Activated CD4-positive, alpha-beta T cell treated with anti-CD3 and anti-CD28 coated beads, Interleukin-2, amount 50 U/mL, for 48 hours (primary cell): Measurements from ENCODE around the gene ACRBP.

Source experiments
- DNase-seq, 2 experiments: peaks; one replicate each; pipeline ENCODE4 v3.0.0-alpha.2; 2020

Gene ACRBP

DNA sequence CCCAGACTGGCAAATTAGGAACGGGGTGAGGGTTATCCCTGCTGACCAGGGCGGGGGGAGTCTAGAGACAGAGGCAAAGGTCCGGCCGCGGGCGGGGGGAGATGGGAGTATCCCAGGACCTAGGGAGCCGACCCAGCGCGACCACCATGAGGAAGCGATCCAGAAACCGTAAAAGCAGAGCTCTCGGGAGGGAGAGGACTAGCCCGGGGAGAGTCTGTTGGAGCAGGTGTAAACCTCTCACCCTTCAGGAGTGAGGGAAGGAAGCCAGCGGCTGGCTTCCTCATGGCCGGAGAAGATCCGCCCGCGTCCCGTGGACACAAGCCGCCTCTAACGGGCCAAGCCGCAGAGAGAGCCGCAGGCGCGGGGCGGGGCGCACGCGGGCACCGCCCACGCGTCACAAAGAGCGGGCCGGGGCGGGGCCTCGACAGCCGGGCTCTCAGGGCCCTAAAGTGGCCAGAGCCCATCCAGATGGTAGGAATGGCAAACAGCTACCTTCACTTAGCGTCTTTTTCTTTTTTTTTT lies at the start of gene ACRBP:
Gene ACRBP, minus strand, starts transcription at position 350 of the 522 bp plus-strand sequence. Its CDS starts 66 bp downstream, at position 284.
- DNase-seq, result peak in 1 of 2 experiments; percentile 42

DNA sequence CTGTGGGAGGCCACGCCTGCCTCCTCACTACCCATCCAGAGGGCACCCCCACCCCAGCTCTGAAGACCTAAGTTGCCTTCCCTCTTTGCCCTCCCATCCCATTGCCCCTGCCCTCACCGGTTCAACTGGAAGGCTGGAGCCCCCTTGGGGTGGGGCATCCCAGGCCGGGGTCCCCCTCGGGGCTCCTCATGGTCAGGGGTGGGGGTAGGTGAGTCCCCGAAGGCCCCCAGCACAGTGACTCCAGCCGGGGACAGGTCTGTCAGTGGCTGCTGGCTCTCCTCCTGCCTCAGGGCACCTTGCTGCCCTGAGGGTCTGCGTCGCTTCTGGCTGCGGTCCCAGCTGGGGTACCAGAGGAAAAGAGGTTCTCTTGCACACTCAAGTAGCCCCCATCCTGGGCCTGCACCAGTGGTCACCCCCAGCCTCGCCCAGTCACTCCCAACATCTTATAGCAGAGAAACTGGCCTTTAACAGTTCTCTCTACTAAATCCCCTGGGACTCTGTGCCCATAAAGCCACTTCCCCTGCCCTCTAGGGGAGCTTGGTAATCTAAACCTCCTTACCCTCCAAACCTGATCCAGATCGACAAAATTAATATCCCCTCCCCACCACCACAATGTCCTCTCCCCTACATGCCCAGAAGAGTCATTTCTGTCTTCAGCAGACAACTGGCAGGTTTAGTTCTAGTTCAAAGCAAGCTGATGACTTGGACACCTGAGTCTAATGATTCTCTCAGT lies 48.2 kb upstream of the ACRBP start:
- DNase-seq, result no peak

DNA sequence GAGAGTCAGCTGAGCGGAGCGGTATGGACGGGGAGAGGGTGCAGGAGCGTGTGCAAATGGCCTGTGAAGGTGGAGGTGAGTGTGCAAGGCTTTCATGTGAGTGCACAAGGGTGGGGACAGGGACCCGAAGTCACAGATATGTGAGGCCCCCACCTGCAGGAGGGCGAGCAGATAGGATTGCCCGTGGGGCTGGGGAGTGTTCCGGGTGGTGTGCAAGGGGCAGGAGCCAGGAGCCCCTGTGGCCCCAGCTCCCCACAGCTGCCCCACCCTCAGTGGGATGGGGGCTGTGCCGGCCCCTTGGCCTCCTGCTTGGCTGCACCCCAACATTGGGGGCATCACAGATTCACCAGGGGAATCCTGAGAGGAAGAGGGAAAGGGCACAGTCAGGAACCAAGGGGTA lies 47.5 kb upstream of the ACRBP start:
- no peak for DNase-seq

DNA sequence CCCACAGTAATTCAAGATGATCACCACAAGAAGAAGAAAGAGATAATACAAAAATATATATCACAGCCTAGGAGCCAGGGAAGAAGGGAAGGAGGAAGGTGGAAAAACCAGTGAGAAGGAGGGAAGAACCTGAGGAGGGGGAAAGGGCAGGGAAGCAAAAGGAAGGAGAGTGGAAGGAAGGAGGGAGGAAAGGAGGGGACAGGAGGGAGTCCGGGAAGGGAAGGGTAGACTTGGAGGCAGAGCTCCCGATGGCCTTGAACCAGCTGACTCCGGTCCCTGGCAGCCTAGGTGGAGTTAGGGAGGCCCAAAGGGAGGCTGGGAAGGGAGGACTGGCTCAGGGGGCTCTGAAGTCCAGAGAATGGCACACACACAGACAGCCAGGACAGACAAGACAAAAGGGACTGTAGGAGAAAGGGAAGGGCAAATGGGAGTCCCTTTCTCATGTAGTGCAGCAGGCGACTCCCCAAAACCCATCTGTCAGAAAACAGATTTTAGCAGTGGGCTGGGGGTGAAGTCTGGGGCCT lies 46.7 kb upstream of the ACRBP start:
- no peak for DNase-seq

DNA sequence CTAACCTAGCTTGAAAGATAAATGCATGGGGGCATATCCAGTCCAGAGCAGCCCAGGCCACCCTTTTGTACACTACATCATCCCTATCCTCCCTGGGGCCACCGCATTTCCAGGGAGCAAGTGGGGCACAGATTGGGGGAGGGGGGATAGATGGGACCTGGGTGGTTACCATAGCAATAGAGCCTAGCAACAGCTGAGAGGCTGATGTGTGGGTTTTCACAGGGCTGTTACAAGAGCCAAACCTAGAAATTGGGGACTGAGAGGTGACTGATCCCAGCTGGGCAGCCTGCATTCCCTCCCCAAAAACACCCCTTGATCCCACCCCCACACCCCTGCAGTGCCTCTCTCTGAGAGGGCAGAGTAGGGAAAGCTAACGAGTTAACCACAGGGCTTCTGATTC lies 45.7 kb upstream of the ACRBP start:
- no peak for DNase-seq

DNA sequence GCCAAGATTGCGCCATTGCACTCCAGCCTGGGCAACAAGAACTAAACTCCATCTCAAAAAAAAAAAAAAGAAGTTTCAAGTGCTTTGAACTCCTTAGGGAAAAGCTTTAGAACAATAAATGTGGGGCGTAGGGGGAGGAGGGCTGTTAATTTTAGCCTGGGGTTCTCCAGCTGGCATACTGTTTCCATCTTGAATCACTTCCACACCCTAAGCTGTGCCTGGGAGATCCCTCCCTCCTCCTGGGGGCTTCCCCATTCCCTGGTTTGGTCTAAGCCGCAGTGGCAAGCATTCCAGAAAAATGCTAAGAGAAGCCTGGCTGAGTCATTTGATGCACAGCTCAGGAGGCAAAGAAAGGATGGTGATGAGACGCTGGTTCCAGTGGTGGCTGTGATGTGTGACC lies 44.2 kb upstream of the ACRBP start:
- DNase-seq, result no peak

DNA sequence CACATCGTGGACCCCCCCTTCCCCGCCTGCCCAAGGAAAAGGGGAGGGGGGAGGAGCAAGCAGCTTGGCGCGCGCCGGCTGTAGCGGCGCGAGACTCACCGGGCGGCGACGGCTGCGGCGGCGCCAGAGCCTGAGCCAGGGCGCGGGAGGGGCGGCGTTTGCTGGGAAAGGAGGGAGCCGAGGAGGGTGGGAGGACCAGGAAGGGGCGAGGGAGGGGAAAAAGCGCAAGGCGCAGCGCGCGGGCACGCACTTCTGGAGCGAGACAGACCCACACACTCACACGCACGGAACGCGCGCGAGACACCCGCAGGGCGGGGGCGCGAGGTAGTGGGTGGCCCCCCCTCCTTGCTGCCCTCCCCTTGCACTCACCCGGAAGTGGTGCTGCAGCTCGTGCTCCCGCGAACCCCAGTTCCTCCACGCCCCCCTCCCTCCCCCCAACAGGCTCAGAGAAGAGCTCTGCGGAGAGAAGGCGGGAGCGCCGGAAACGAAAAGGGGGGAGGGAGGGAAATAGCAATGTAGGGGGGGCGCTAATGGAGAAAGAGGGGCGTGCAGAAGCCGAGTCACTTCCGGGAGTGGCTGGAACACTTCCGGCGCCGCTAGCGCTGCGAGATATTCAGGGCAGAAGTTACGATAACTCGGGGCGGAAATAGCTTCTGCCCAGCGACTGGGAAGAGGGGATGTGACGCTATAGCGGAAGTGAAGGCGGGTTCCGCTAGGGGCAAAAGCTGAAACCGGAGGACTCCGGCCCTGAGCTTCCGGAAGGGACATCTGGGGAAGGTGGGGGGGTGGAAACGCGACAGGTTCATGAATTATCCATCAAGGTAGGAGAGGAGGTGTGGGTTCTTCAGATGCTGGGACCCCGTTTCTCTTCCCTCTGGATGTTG lies 42.0 kb upstream of the ACRBP start, which contains the start of gene ZNF384:
Gene ZNF384, minus strand, starts transcription at position 377 of the 884 bp plus-strand sequence. CDS start 9,855 bp downstream, outside the sequence.
- peak; percentile 92 to 94 for DNase-seq

DNA sequence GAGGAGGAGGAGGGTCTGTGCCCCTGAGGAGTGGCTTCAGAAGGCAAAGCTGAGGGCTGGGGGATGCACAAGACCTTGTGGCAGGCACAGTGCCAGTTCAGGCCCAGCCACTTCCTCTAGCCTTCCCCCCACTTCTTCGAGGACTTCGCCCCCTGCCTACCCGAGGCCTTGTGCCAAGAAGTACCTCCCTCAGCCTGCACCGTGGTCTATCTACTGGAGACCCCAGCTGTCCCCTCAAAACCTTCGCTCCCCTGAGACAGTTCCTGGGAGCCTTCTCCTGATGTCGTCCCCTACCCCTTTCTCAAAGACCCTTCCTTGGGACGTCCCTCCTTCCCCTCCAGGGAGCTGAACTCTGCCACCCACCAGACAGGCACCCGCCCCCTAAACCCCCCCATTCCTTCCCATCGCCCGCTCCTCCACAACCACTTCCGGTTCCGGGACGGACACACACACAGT lies 41.3 kb upstream of the ACRBP start:
- DNase-seq, result peak in 1 of 2 experiments; percentile 41

DNA sequence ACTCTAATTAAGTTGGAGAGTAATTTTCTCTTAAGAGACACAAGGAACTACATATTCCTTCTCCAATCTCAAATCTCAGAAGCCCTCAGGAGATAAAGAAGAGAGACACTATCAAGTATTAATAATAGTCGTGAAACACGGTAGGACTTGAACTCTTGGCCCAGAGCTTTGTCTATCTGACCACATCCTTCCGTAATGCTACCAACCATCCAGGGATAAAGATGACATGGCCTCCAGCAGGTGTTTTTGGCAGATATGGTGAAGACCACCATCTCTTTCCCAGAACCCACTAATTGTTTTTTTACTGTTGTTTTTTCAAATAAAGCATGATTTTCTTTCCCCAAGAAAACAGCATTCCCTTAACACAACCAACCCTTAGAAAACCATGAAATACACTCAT lies 38.6 kb upstream of the ACRBP start:
- DNase-seq, result no peak

DNA sequence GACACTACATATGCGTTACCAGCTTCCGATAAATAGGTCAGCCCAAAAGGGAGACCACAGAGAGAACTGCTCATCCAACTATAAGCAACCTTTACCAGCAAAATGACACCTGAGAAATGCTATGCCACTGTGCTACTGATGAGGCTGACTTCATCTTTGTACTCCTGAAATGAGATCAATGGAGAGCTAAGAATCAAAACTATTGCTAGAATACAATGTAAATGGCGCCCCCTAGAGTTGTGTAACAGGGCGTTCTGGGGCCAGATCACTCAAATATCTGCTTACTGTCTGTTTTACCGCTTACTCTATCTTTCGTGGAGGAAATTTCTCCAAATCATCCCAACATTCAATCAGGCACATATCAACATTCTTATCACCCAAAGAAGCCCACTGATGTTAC lies 37.4 kb upstream of the ACRBP start:
- peak; percentile 34 to 54 for DNase-seq

DNA sequence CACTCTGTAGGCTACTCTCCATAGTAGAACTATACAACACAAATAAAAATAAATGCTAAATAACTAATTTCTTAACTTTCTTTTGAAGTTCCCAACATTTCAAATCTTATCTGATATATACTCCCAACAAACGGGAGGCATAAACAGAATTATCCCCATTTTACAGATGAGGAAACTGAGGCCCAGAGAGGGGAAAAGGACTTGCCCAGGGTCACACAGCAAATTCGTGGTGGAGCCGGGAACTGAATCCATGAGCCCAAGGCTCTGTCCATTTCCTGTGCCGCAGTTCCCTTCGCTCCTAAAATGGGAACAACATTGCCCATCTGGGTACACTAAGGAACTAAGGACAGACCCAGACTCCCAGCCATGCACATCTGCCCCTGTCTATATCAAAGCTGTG lies 29.7 kb upstream of the ACRBP start:
- no peak for DNase-seq

DNA sequence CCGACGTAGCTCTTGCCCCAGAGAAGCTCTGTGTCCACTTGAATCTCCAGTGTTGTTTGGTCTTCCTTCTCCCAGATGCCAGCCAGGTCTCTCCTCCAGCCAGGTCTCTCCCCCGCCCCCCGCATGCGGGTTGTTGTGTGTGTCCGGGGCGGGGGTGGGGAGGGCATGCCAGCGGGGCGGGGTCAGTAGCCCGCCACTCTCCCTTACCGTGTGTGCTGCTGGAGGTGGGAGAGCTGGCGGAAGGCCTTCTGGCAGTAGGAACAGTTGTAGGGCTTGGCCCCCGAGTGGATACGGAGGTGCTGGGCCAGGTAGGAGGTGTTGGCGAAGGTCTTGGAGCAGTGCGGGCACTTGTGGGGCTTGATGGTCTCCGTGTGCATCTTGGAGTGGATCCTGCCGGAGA lies 24.9 kb upstream of the ACRBP start:
- DNase-seq, result no peak

DNA sequence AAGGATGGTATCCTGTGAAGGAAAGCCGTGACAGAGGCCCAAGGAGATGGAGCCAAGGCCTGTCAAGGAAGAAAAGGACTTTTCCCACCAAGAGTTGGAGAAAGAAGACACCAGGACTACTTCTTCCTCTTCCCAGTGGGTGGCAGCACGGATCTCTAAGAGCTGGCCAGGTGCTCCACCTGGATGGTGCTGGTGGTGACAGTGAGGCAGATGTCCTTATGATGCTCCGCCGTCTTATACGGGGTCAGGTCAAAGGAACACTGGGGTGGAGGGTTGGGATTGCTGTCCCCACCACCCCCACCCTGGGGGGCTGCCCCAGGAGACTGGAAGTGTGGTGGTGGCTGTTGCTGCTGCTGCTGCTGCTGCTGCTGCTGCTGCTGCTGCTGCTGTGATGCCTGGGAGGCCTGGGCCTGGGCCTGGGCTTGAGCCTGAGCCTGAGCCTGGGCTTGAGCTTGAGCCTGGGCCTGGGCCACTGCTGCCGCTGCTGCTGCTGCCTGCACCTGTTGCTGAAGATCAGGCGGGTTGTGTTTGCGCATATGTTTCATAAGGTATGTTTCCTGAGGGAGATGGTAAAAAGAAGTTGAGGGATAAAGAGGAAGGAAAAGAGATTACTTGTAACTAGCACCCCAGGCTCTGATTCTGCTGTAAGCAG lies 20.5 kb upstream of the ACRBP start:
- no peak for DNase-seq

DNA sequence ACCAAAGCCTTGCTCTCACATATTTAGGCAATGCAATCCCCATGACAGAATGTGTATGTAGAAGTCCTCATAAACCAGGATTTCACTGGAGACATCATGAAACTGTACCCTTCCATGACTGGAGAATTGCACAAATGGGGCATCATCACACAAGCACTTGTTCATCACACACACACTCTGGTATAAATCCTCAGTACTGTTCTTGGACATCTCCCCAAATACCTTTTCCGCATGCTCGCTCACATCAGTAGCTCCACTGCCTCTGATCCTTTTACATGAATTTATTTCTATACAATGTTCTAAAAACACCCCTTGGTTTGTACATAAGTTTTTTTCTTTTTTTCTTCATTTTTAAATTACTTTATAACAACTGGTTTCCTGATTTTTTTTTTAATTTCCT lies 19.0 kb upstream of the ACRBP start:
- no peak for DNase-seq

DNA sequence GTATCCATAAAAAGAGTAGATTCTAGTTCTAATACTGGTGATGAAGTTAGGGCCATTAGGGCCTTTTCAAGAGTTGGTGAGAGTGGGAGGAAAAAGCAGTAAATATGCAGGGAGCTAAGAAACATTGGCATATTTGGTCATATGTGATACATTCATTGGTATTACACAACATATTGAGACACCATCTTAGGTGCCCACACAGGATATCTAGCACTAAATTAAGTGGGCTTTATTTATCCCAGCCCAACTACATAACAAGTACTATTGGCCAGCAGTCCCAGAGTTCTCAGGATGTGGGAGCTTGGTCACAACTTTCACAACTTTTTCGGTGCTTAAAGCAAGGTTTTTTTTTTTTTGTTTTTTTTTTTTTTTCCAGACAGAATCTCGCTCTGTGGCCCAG lies 17.7 kb upstream of the ACRBP start:
- no peak for DNase-seq

DNA sequence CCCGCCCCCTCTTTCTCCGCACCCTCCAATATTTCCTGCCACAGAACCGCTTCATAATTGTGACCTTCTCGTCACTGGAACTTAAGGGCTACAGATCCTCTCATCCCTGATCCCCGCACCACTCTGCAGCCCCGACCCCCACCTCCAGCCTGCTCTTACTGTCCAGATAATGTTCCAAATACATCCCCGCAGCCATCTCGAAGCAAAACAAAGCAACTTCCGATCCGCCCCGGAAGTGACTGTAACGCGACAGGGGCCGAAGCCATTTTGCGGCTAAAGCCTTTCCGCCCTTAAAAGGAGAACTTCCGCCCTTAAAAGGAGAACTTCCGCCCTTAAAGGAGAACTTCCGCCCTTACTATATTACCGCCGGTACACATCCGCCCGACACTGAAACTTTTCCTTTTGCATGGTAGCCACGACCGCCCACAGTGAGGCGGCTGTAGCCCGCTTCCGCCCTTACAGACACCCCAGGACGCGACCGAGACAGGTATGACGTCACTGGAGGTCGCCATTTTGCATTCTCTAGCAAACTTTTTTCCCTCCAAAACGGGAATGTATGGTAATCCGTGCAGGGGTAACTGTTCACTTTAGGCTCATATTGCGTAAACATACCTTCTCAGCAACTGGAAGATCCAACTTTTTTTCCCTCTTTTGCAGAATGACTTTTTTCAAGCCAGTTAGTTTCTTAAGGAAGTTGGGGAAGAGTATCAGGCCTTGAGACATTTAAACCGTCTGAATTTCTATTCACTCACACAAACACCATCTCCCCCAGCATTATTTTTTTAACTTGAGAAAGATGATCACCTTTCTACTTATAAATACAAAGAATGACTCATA lies 15.9 kb upstream of the ACRBP start, which contains the start of gene ING4:
Gene ING4, minus strand, starts transcription at position 214 of the 837 bp plus-strand sequence. Its CDS starts 18 bp downstream, at position 196.
- DNase-seq, result peak; percentile 92 to 95

DNA sequence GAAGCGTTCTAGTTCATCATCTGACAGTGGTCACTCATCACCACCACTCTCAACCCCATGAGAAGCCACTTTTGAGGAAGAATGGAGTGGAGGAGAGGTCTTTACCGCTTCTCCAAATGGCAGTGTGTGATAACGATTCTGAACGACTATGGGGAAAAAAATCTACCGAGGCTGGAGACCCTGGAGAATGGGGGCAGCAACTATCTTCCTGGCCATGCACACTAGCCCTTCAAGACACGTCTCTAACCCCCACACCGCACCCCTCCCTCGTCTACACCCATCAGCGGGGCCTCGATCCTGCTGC lies 15.3 kb upstream of the ACRBP start:
- DNase-seq, result no peak

DNA sequence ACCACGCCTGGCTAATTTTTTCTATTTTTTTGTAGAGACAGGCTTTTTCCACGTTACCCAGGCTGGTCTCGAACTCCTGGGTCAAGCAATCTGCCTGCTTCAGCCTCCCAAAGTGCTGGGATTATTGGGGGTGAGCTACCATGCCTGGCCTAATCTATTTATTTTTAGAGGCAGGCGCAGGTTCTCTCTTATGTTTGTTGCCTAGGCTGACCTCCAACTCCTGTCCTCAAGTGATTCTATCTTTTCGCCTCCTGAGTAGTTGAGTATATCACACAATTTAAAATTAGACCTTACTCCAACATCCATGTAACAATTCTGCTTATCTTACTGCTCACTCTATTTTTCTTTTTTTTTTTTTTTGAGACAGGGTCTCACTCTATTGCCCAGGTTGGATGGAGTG lies 6.8 kb upstream of the ACRBP start:
- DNase-seq, result no peak

DNA sequence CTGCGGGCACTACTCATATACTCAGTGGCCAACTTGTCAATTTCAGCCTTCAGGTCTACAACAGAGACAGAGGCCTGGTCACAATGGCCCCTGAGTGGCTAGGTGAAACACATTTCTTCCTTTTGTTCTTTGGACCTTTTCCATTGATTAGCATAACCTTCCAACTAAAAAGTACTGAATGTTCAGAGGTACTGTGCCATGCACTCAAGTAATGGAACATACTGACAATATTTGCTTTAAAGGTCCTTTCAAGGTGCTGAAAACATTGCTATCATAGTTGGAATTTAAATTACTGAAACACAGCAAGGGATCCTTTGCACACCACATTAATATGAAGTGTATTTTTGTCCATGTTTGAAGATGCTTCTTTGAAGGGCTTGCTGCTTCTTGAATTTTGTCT lies 6.1 kb upstream of the ACRBP start:
- DNase-seq, result no peak

DNA sequence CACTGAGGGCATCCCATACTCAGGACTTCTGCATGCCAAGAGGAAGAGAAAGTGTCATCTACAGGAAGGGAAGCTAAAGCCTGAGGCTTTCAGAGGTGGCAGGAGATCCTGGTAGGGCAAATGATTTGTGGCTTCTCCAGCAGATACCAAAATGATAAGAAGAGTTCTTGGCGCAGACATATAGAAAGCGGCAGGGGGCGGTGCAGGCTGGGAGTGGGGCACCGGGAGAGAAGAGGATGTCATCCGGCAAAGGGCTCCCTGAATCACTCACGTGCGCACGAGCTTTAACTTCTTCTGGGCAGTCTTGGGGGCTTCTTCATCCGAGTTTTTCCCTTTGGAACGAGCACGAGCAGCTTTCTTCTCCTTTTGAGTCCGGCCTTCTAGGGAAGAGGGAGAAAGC lies 5.2 kb upstream of the ACRBP start:
- DNase-seq, result no peak

DNA sequence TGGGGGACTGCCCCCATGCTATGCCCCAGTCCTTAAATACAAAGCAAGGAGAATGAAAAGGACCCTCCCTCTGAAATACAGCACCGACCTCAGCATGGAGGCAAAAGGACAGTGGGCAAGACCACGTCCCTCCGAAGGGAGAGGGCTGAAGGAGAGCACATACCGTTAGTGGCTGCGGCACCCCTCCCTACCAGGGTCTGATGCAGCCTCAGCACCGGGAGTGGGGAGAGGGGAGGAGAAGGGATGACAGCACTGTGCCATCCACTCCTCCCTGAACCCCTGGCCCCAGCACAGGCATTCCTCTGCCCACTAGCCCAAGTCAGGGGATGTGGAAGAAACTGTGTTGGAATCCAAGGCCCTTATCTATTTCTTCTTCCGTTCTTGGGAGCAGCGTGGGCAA lies 3.6 kb upstream of the ACRBP start:
- DNase-seq, result no peak
